Measurements from ENCODE around the gene EFHD1.

EFHD1 gene

DNA sequence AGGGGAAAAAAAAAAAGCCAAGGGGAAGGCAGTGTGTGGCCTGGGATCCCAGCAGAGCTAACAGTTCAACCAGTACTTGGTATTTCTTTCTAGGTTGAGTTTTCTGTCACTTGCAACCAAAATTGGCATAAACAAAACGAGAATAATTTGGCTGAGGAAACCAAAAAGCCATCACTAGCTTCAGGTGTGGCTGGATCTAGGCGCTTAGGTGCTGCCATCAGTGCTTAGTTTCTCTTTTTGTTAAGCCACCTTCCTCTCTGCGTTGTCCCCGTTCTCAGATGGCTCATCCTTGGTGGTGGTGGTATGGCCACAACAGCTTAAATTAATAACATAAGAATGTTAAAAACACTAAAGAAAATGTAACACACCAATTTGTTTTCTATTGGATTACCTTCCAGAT lies 2.4 kb downstream of the EFHD1 start:
- TF ChIP-seq, protein P1, sequence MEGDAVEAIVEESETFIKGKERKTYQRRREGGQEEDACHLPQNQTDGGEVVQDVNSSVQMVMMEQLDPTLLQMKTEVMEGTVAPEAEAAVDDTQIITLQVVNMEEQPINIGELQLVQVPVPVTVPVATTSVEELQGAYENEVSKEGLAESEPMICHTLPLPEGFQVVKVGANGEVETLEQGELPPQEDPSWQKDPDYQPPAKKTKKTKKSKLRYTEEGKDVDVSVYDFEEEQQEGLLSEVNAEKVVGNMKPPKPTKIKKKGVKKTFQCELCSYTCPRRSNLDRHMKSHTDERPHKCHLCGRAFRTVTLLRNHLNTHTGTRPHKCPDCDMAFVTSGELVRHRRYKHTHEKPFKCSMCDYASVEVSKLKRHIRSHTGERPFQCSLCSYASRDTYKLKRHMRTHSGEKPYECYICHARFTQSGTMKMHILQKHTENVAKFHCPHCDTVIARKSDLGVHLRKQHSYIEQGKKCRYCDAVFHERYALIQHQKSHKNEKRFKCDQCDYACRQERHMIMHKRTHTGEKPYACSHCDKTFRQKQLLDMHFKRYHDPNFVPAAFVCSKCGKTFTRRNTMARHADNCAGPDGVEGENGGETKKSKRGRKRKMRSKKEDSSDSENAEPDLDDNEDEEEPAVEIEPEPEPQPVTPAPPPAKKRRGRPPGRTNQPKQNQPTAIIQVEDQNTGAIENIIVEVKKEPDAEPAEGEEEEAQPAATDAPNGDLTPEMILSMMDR (conservative IDR thresholded peaks at IDR 0.05; ENCODE audit: control insufficient read depth, insufficient read depth, low read depth, low read length) = no peak
- H3K4me3 ChIP-seq (ENCODE audit: control insufficient read depth, low read depth, low read length) = no peak overlapping the region
- no peak for DNase-seq (ENCODE audit: low read depth)

DNA sequence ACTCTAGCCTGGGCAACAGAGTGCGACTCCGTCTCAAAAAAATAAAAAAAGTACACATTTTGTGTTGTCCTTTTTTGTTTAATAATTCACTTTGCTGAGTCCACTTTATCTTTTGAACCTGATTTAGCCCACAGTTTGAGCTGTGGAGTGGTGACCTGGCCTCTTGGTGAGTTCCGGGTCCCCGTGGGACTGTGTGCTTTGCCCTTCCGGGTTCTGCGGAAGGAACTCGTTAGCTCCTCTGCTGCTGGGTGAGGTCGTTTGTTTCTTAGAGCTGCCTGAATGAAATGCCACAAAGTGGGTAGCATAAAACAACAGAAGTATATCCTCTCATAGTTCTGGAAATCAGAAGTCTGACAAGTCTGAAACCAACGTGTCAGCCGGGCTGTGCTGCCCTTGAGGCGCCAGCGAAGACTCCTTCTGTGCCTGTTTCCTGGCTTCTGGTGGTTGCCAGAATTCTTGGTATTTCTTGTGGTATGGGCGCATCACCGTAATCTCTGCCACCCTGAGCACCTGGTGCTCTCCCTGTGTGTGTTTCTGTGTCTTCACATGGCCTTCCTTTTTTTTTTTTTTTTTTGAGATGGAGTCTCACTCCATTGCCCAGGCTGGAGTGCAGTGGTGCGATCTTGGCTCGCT lies 3.5 kb downstream of the EFHD1 start:
- no peak for DNase-seq (ENCODE audit: low read depth)
- no peak overlapping the region for H3K4me3 ChIP-seq (ENCODE audit: control insufficient read depth, low read depth, low read length)

DNA sequence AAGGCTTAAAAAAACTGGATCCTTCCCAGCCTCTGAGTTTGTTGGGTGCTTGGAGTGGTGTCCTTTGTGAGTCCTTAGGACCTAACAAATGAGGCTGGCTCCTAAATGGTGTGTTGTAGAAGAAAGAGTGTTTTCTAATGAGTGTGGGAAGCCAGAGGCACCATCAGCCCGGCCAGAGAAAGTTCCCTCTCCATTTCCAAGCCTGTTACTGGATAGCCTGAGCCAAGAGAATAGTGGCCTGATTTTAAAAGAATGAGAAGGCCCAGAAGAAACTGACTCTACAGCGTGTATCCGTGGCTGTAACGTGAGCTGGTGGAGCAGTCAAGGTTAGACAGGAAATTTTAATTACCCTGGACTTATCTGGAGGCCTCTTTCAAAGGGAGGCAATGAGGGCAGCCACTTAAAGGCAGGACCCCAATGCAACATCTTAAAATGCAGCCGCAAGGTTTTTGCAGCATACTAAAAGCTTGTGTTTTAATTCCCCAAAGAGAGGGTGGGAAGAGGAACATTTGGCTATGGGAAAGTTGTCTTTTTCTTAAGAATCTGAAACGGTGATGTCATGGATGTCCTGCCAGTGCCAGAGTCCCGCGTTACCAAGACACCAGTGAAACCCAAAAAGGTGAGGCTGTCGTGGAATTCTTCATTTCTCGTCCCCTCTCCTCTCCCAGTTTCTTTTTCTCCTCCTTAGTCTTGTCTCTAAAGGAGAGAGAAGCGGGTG lies 4.6 kb downstream of the EFHD1 start:
- no peak overlapping the region for H3K4me3 ChIP-seq (ENCODE audit: control insufficient read depth, low read depth, low read length)
- DNase-seq (ENCODE audit: low read depth) = no peak
- TF ChIP-seq, protein P1 (conservative IDR thresholded peaks at IDR 0.05; ENCODE audit: control insufficient read depth, insufficient read depth, low read depth, low read length) = no peak

More for the DNA sequence above, 3.5 kb downstream of the EFHD1 start:
- TF ChIP-seq, protein P1 (conservative IDR thresholded peaks at IDR 0.05; ENCODE audit: control insufficient read depth, insufficient read depth, low read depth, low read length) = no peak

DNA sequence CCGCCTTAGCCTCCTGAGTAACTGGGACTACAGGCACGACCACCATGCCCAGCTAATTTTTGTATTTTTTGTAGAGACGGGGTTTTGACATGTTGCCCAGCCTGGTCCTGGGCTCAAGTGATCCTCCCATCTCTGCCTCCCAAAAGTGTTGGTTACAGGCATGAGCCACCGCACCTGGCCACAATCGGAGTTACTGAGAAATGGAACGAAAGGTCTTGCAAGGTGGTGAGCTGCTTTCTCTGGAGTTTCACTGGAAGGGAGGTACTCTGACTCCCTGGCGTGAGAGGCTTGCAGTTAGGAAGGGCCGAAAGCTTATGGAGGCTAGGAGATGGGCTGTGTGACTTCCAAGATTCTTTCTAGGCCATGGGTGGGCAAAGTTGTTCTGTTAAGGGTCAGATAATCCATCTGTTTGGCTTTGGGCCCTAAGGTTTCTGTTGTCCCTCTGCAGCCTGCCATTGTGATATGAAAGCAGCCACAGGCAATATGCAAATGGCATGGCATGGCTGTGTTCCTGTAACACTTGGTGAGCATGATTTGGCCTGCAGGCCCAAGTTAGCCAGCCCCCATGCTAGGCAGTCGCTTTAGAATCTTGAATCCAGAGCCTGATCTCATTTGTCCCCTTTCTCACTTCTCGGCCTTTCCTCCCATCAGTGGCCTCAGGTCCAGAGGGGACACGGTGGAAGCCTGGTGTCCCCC lies 7.9 kb downstream of the EFHD1 start:
- H3K4me3 ChIP-seq (ENCODE audit: control insufficient read depth, low read depth, low read length) = no peak overlapping the region
- TF ChIP-seq, protein P1 (conservative IDR thresholded peaks at IDR 0.05; ENCODE audit: control insufficient read depth, insufficient read depth, low read depth, low read length) = no peak
- no peak for DNase-seq (ENCODE audit: low read depth)

DNA sequence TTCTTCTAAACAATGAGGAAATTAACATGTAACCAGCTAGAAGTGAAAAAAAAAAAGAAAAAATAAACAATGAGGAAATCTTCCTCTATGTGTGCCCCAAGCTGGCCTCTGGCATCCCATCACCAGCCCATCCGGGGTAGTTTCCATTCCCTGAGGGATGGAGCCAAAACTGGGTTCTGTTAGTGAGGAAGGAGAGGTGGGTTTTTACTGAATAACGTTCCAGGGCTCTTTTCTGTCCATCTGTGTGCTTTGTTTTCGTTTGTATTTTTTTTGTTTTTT lies 9.7 kb downstream of the EFHD1 start:
- TF ChIP-seq, protein P1 (conservative IDR thresholded peaks at IDR 0.05; ENCODE audit: control insufficient read depth, insufficient read depth, low read depth, low read length) = no peak
- no peak overlapping the region for H3K4me3 ChIP-seq (ENCODE audit: control insufficient read depth, low read depth, low read length)
- DNase-seq (ENCODE audit: low read depth) = no peak

DNA sequence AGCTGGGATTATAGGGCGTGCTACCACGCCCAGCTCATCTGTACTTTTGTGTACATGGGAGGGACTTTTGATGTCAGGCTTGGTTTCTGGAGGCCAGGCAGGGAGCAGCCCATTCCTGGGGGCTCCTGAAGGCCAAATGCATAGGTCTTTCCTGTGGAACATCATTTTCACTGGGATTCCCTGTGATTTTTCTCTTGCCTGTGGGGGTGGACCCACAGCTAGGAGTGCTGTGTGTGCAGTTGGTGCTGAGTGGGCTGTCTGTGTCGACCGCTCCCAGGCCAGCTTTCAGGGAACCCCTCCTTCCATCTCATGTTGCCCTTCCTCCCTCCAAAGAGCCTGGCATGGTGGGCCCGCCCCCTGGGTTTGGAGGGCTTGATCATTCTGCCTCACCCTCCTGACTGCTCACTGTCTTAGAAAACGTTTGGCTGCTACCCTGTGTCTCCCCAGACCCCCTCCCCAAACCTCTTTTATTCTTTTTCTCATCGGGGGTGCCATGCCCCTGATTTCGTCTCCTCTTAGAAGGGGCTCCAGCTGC lies 10.5 kb downstream of the EFHD1 start:
- TF ChIP-seq, protein P1 (conservative IDR thresholded peaks at IDR 0.05; ENCODE audit: control insufficient read depth, insufficient read depth, low read depth, low read length) = no peak
- no peak for DNase-seq (ENCODE audit: low read depth)
- H3K4me3 ChIP-seq (ENCODE audit: control insufficient read depth, low read depth, low read length) = no peak overlapping the region
